NCI-H2196 (cell line): Measurements from ENCODE around the gene CGGBP1.
"Not testable (repeated sequence)": the region's sequence is repeated elsewhere in the genome, so short reads cannot be mapped to it uniquely, and the experiment has no call there.

Experiments
- DNase-seq: peaks from one replicate; lab custom pipeline; 2025; ENCODE audit not compliant: unreplicated experiment; lab: John Stamatoyannopoulos, UW

Gene CGGBP1

DNA sequence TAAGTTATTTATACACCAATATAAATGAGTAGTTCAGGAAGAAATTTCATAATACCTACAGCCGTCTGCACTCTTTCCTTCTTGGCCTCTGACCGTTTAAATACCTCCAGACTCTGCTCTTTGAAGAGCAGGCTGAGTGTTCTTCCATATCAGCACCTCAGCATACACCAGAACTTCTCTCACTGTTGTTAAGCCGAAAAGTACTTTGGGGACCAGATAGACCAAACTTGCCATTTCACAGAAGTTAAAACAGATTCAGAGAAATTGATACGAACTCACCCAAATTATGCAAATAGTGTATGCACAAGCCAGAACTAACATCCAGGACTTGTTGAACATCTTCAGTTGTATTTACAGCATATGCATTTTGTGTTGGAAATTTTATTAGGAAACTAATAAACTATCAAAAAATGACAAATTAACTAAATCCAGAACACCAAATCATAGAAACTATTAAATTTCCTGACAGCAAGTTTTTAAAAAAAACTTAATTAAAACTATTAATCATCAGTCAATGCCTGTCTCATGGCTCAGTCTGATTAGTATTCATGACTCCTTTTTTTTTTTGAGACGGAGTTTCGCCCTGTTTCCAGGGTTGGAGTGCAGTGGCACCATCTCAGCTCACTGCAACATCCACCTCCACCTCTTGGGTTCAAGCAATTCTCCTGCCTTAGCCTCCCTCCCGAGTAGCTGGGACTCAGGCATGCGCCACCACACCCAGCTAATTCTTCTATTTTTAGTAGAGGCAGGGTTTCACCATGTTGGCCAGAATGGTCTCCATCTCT lies 24.1 kb downstream of the CGGBP1 start:
- DNase-seq = no peak

GRCh38 chr3:88033808-88034207 lies 25.0 kb downstream of the CGGBP1 start:
- no peak for DNase-seq

GRCh38 chr3:88033079-88033478 lies 25.7 kb downstream of the CGGBP1 start:
- DNase-seq = no peak

- DNase-seq = no peak
Observed at GRCh38 chr3:88032245-88032644, 26.6 kb downstream of the CGGBP1 start.

- DNase-seq = no peak
Observed at GRCh38 chr3:88031642-88032077, 27.1 kb downstream of the CGGBP1 start.

DNA sequence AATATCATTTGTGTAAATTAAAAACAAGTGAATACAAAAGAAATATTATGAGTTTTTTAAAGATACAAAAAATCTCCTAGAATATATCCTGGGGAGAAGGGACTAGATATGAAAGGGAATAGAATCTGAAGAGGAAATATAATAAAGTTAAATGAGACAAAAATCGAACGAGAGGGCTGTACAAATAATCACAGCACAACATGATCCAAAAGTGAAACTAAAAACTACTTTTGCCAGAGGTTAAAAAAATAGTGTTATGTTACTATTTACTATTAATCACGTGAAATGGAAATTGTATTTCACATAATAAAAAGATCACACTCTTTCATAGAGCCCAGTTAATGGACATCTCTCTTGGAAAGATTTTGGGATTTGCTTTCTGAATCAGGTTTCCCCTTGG lies 28.6 kb downstream of the CGGBP1 start:
- DNase-seq = no peak

- no peak for DNase-seq
Observed at GRCh38 chr3:88028876-88029275, 29.9 kb downstream of the CGGBP1 start.

- no peak for DNase-seq
Observed at GRCh38 chr3:88025001-88025552, 33.7 kb downstream of the CGGBP1 start.

DNA sequence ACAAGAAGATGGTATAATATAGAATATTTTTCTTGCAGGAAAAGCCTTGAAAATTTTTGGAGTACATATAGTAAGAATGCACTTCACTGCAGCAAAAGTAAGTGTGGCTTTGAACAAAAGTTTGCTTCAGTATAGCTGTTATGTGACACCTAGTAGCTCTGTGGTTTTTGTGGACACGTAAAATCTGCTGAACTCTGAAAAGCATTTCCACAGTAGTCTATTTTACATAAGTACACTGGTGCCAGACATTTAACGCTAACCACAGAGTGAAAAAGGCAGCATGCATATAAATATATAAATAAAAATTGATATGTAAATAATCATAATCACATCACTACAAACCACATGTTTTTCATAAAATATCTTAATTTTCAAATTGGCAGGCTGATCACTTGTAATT lies 39.8 kb downstream of the CGGBP1 start:
- no peak for DNase-seq

- not testable (repeated sequence) for DNase-seq
Observed at GRCh38 chr3:88015656-88016055, 43.1 kb downstream of the CGGBP1 start.

DNA sequence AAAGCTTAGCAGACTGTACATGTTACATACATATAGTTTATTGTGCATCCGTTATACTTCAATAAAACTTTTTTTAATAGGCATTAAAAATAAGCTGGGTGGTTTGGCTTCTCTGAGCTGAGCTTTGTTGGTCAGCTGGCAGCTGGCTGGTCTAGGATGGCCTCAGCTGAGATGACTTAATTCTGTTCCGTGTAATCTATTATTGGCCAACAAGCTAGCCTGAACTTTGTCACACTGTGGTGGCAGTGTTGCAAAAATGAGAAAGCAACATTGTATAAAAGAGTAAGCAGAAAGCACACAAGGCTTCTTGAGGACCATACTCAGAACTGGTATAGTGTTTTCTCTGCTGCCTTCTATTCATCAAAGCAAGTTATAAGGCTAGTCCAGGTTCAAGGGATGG lies 45.2 kb downstream of the CGGBP1 start:
- no peak for DNase-seq

DNA sequence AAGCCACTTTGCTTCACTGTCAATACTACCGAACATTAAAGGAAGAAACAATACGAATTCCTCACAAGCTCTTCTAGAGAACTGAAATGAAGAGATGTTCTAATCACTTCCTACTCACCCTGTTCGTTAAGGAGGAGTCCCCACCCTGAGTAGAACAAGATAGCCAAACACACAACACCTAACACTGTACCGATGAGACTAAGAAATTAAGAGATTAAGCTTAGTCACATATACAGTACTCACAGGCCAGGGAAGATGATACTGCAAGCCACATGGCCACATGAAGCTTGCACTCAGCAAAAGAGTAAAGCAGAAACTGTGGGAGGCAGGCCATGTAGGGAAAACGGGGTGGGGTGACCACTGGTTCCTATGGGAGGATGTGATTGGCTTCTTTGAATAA lies 48.0 kb downstream of the CGGBP1 start:
- DNase-seq = no peak

DNA sequence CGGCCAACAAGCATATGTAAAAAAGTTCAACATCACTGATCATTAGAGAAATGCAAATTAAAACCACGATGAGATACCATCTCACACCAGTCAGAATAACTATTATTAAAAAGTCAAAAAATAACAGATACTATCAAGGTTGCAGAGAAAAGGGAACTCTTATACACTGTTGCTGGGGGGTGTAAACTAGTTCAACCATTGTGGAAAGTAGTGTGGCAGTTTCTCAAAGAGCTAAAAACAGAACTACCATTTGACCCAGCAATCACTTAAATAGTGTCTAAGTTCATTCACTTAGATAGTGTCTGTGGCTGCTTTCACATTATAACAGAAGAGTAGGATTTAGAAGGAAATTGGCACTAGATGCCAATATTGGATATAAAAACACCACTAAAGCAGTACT lies 49.7 kb downstream of the CGGBP1 start:
- DNase-seq = no peak

DNA sequence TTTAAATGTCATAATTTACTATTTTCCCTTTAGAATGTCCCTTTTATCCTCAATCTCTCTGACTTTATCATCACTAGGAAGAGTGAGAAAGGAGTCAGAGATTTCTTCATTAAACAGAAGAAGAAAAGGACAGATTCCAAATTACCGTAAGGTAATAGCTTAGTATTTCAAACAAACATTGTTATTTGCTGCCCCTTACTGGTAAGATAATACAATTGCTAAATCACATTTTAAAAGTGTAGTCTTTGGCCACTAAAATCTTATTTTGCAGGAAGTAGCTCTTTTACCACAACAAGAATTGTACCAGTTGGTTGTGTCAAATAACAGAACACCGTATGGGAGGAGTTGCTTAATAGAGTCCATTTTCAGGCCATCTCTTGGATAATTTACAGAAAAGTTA lies 53.7 kb downstream of the CGGBP1 start:
- DNase-seq = no peak

- peak; percentile 3 for DNase-seq
Observed at GRCh38 chr3:88003115-88003755, 55.6 kb downstream of the CGGBP1 start.

DNA sequence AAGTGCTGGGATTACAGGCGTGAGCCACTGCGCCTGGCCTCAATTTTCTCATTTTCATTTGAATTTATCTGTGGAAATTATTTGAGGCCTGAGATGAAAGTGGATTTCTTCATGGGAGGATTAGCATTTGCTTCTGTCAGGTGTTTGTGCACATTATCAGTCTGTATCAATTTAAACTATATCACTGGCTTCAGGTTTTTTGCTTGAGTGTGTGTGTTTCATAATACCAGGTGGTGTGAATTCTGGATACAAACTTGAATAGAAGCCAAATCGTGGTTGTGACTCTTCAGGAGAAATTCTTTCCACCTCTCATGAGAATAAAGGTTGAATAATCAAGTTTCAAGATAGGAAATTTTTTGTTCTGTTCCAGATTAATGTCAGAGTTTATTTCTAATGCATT lies 56.4 kb downstream of the CGGBP1 start:
- DNase-seq = no peak
